ENCODE data around the gene IL17REL.

Gene IL17REL

GRCh38 chr22:49977578-49977977, 35.0 kb downstream of the IL17REL start:
- TF ChIP-seq POLR2AphosphoS5 (IDR thresholded peaks at IDR 0.05; ENCODE audit: borderline replicate concordance, low read depth, low read length), result no peak
- no peak for TF ChIP-seq EZH2 (IDR thresholded peaks at IDR 0.05)
- TF ChIP-seq FOXP2 (optimal IDR thresholded peaks at IDR 0.05; ENCODE audit: control extremely low read depth, extremely low read length, insufficient read depth), result no peak
- DNase-seq (ENCODE audit: low read depth, low spot score), result no peak
- H3K9ac ChIP-seq (ENCODE audit: insufficient read length), result no peak overlapping the region
- peaks cover 3% of the 10 kb centered on the region for H3K9me3 ChIP-seq (ENCODE audit: low read depth, low read length)
- H3K4me3 ChIP-seq, result no peak overlapping the region
- no peaks in the 10 kb centered on the region for H3K36me3 ChIP-seq (ENCODE audit: insufficient read depth, low read length)
- H3K27ac ChIP-seq, result no peak overlapping the region

GRCh38 chr22:49976439-49977175, 36.0 kb downstream of the IL17REL start:
- Histone ChIP-seq H3K36me3 (ENCODE audit: insufficient read depth, low read length) (no peaks in the 10 kb centered on the region), H3K9me3 (ENCODE audit: low read depth, low read length) (peaks cover 3% of the 10 kb centered on the region), H3K27ac (peak overlapping the region; percentile 69), H3K4me3 (no peak overlapping the region), H3K9ac (ENCODE audit: insufficient read length) (no peak overlapping the region)
- DNase-seq (ENCODE audit: low read depth, low spot score), result no peak
- TF ChIP-seq POLR2AphosphoS5 (IDR thresholded peaks at IDR 0.05; ENCODE audit: borderline replicate concordance, low read depth, low read length), result no peak
- TF ChIP-seq FOXP2 (optimal IDR thresholded peaks at IDR 0.05; ENCODE audit: control extremely low read depth, extremely low read length, insufficient read depth), result no peak
- TF ChIP-seq EZH2 (IDR thresholded peaks at IDR 0.05), result no peak

GRCh38 chr22:49975543-49976389, 36.8 kb downstream of the IL17REL start:
- Histone ChIP-seq H3K4me3 (no peak overlapping the region), H3K36me3 (ENCODE audit: insufficient read depth, low read length) (no peaks in the 10 kb centered on the region), H3K27ac (peak overlapping the region; percentile 69), H3K9ac (ENCODE audit: insufficient read length) (no peak overlapping the region), H3K9me3 (ENCODE audit: low read depth, low read length) (peaks cover 3% of the 10 kb centered on the region)
- DNase-seq (ENCODE audit: low read depth, low spot score), result no peak
- no peak for TF ChIP-seq FOXP2 (optimal IDR thresholded peaks at IDR 0.05; ENCODE audit: control extremely low read depth, extremely low read length, insufficient read depth)
- TF ChIP-seq POLR2AphosphoS5 (IDR thresholded peaks at IDR 0.05; ENCODE audit: borderline replicate concordance, low read depth, low read length), result no peak
- no peak for TF ChIP-seq EZH2 (IDR thresholded peaks at IDR 0.05)

GRCh38 chr22:49973018-49973961, 39.3 kb downstream of the IL17REL start:
- no peak for TF ChIP-seq EZH2 (IDR thresholded peaks at IDR 0.05)
- TF ChIP-seq POLR2AphosphoS5 (IDR thresholded peaks at IDR 0.05; ENCODE audit: borderline replicate concordance, low read depth, low read length), result no peak
- TF ChIP-seq FOXP2 (optimal IDR thresholded peaks at IDR 0.05; ENCODE audit: control extremely low read depth, extremely low read length, insufficient read depth), result no peak
- H3K27ac ChIP-seq, result no peak overlapping the region
- H3K9me3 ChIP-seq (ENCODE audit: low read depth, low read length), result no peaks in the 10 kb centered on the region
- no peak overlapping the region for H3K9ac ChIP-seq (ENCODE audit: insufficient read length)
- no peak for DNase-seq (ENCODE audit: low read depth, low spot score)
- no peak overlapping the region for H3K4me3 ChIP-seq
- no peaks in the 10 kb centered on the region for H3K36me3 ChIP-seq (ENCODE audit: insufficient read depth, low read length)

- no peak for DNase-seq (ENCODE audit: low read depth, low spot score)
- H3K36me3 ChIP-seq (ENCODE audit: insufficient read depth, low read length), result no peaks in the 10 kb centered on the region
- no peak overlapping the region for H3K27ac ChIP-seq
- no peak overlapping the region for H3K4me3 ChIP-seq
- TF ChIP-seq FOXP2 (optimal IDR thresholded peaks at IDR 0.05; ENCODE audit: control extremely low read depth, extremely low read length, insufficient read depth) (no peak), POLR2AphosphoS5 (IDR thresholded peaks at IDR 0.05; ENCODE audit: borderline replicate concordance, low read depth, low read length) (no peak), EZH2 (IDR thresholded peaks at IDR 0.05) (no peak)
- H3K9me3 ChIP-seq (ENCODE audit: low read depth, low read length), result no peaks in the 10 kb centered on the region
- H3K9ac ChIP-seq (ENCODE audit: insufficient read length), result no peak overlapping the region
Observed at GRCh38 chr22:49972163-49973017, 40.2 kb downstream of the IL17REL start.

GRCh38 chr22:49971232-49972162, 41.1 kb downstream of the IL17REL start:
- no peak; the same call in 1 of the 2 replicates for TF ChIP-seq POLR2AphosphoS5 (IDR thresholded peaks at IDR 0.05; ENCODE audit: borderline replicate concordance, low read depth, low read length)
- TF ChIP-seq EZH2 (IDR thresholded peaks at IDR 0.05), result no peak
- TF ChIP-seq FOXP2 (optimal IDR thresholded peaks at IDR 0.05; ENCODE audit: control extremely low read depth, extremely low read length, insufficient read depth), result no peak
- Histone ChIP-seq H3K27ac (peak overlapping the region; percentile 57; the same call in 1 of the 2 replicates), H3K4me3 (peak overlapping the region; percentile 47; the same call in 1 of the 2 replicates), H3K36me3 (ENCODE audit: insufficient read depth, low read length) (no peaks in the 10 kb centered on the region), H3K9me3 (ENCODE audit: low read depth, low read length) (no peaks in the 10 kb centered on the region), H3K9ac (ENCODE audit: insufficient read length) (peak overlapping the region; percentile 59)
- DNase-seq (ENCODE audit: low read depth, low spot score), result no peak
